Activated CD4-positive, alpha-beta T cell treated with anti-CD3 and anti-CD28 coated beads, Interleukin-2, amount 10 ng/mL, durations not matched to agents 7 days and 5 days (primary cell): ENCODE data around the gene MOV10L1. TPM values are rescaled to one million over a fixed set of nuclear protein-coding genes. Genes with fewer than 3 reads are reported as not detected.

Experiments
- CTCF ChIA-PET: fragments of 350-600 bp; sonication (Branson Sonifier 250); formaldehyde crosslinking; loops from one replicate; lab custom pipeline; 2021; ENCODE audit warnings: antibody characterized with exemption; lab: Charles Lee
- POLR2A ChIA-PET: fragments of 350-600 bp; sonication (Branson Sonifier 250); formaldehyde crosslinking; loops from one replicate; lab custom pipeline; 2021; ENCODE audit warnings: antibody characterized with exemption; lab: Charles Lee
- DNase-seq: peaks from one replicate; pipeline ENCODE4 v3.0.0-alpha.2; 2020
- H3K27ac Mint-ChIP-seq: one replicate; pipeline ENCODE4 v1.8.0; 2021; ENCODE audit warnings: mild to moderate bottlenecking, moderate library complexity, mixed read lengths
- H3K27me3 Mint-ChIP-seq: one replicate; pipeline ENCODE4 v1.8.0; 2021; ENCODE audit warnings: mixed read lengths
- H3K36me3 Mint-ChIP-seq: one replicate; pipeline ENCODE4 v1.8.0; 2021; ENCODE audit warnings: low read depth, mixed read lengths
- H3K4me1 Mint-ChIP-seq: one replicate; pipeline ENCODE4 v1.8.0; 2021; ENCODE audit warnings: mixed read lengths
- H3K4me3 Mint-ChIP-seq: one replicate; pipeline ENCODE4 v1.8.0; 2021; ENCODE audit warnings: mild to moderate bottlenecking, moderate library complexity, mixed read lengths
- H3K9me3 Mint-ChIP-seq: one replicate; pipeline ENCODE4 v1.8.0; 2021; ENCODE audit warnings: mixed read lengths
- total RNA-seq, 2 experiments: library from RNA; stranded (reverse); gene quantifications; one replicate each; pipeline ENCODE4 v1.2.3, GENCODE V29; 2021

Gene MOV10L1
- total RNA-seq, 2 experiments from 2014 or later = not detected

GRCh38 chr22:50186181-50186714 lies 96.4 kb downstream of the MOV10L1 start:
- ChIA-PET POLR2A (no interaction called here), CTCF (no interaction called here)

GRCh38 chr22:50186761-50187523 lies 97.1 kb downstream of the MOV10L1 start:
- Mint-ChIP-seq H3K4me1 (peaks cover 43% of the 10 kb centered on the region), H3K36me3 (peaks cover 18% of the 10 kb centered on the region), H3K27ac (peak overlapping the region; percentile 87), H3K9me3 (no peaks in the 10 kb centered on the region), H3K27me3 (no peaks in the 10 kb centered on the region), H3K4me3 (peak overlapping the region; percentile 87)
- no peak for DNase-seq
- ChIA-PET POLR2A (no interaction called here), CTCF (interaction anchor here (0.7 to 1.4 kb wide), 5 partner anchors 9 to 57 kb away, joined by 3 read pairs; no protein-coding TSS in a partner anchor)

More at GRCh38 chr22:50186181-50186714, 96.4 kb downstream of the MOV10L1 start:
- no peak for DNase-seq
- H3K27ac Mint-ChIP-seq = peak overlapping the region; percentile 87
- peaks cover 36% of the 10 kb centered on the region for H3K4me1 Mint-ChIP-seq
- peak overlapping the region; percentile 87 for H3K4me3 Mint-ChIP-seq
- no peaks in the 10 kb centered on the region for H3K27me3 Mint-ChIP-seq
- peaks cover 13% of the 10 kb centered on the region for H3K36me3 Mint-ChIP-seq
- no peaks in the 10 kb centered on the region for H3K9me3 Mint-ChIP-seq

- H3K4me3 Mint-ChIP-seq = peak overlapping the region; percentile 87
- no peaks in the 10 kb centered on the region for H3K27me3 Mint-ChIP-seq
- DNase-seq = no peak
- POLR2A ChIA-PET = no interaction called here
- H3K4me1 Mint-ChIP-seq = peaks cover 53% of the 10 kb centered on the region
- H3K27ac Mint-ChIP-seq = peak overlapping the region; percentile 86
- peaks cover 25% of the 10 kb centered on the region for H3K36me3 Mint-ChIP-seq
- CTCF ChIA-PET = interaction anchor here (0.6 to 1.2 kb wide), 2 partner anchors 17 to 26 kb away, joined by 3 read pairs; no protein-coding TSS in a partner anchor
- H3K9me3 Mint-ChIP-seq = no peaks in the 10 kb centered on the region
Observed at GRCh38 chr22:50188356-50188755, 98.5 kb downstream of the MOV10L1 start.

- Mint-ChIP-seq H3K36me3 (peaks cover 25% of the 10 kb centered on the region), H3K4me1 (peaks cover 53% of the 10 kb centered on the region), H3K4me3 (peak overlapping the region; percentile 81), H3K27me3 (no peaks in the 10 kb centered on the region), H3K27ac (peak overlapping the region; percentile 97), H3K9me3 (no peaks in the 10 kb centered on the region)
- DNase-seq = no peak
- CTCF ChIA-PET = interaction anchor here (0.8 to 2.4 kb wide), 7 partner anchors 8 to 336 kb away, joined by 3 to 10 read pairs (median 4); partner anchors contain the start of genes PANX2 and SCO2
- POLR2A ChIA-PET = no interaction called here
Observed at GRCh38 chr22:50189184-50189848, 99.5 kb downstream of the MOV10L1 start.

GRCh38 chr22:50189849-50190181 lies 100.0 kb downstream of the MOV10L1 start:
- POLR2A ChIA-PET = no interaction called here
- H3K9me3 Mint-ChIP-seq = no peaks in the 10 kb centered on the region
- H3K27ac Mint-ChIP-seq = peak overlapping the region; percentile 97
- no peaks in the 10 kb centered on the region for H3K27me3 Mint-ChIP-seq
- H3K4me1 Mint-ChIP-seq = peaks cover 49% of the 10 kb centered on the region
- H3K4me3 Mint-ChIP-seq = peak overlapping the region; percentile 81
- DNase-seq = no peak
- CTCF ChIA-PET = interaction anchor here (0.8 to 2.4 kb wide), 8 partner anchors 8 to 336 kb away, joined by 3 to 10 read pairs (median 4); partner anchors contain the start of genes PANX2 and SCO2
- peaks cover 25% of the 10 kb centered on the region for H3K36me3 Mint-ChIP-seq

GRCh38 chr22:50190182-50190940 lies 100.6 kb downstream of the MOV10L1 start:
- Mint-ChIP-seq H3K36me3 (peaks cover 25% of the 10 kb centered on the region), H3K9me3 (no peaks in the 10 kb centered on the region), H3K4me3 (peak overlapping the region; percentile 81), H3K27me3 (no peaks in the 10 kb centered on the region), H3K4me1 (peaks cover 49% of the 10 kb centered on the region), H3K27ac (peak overlapping the region; percentile 97)
- peak; percentile 84 for DNase-seq
- ChIA-PET POLR2A (interaction anchor here (0.6 kb wide), 2 partner anchors 26 to 343 kb away, joined by 3 read pairs; no protein-coding TSS in a partner anchor), CTCF (interaction anchor here (0.6 to 2.4 kb wide), 12 partner anchors 9 to 335 kb away, joined by 3 to 10 read pairs (median 4); partner anchors contain the start of genes LMF2, NCAPH2, PANX2 and SCO2)

GRCh38 chr22:50190941-50191741 lies 101.3 kb downstream of the MOV10L1 start:
- peaks cover 47% of the 10 kb centered on the region for H3K4me1 Mint-ChIP-seq
- no peaks in the 10 kb centered on the region for H3K9me3 Mint-ChIP-seq
- POLR2A ChIA-PET = interaction anchor here (0.6 kb wide), 2 partner anchors 27 to 85 kb away, joined by 3 to 12 read pairs; no protein-coding TSS in a partner anchor
- no peaks in the 10 kb centered on the region for H3K27me3 Mint-ChIP-seq
- CTCF ChIA-PET = interaction anchor here (0.6 to 2.4 kb wide), 13 partner anchors 8 to 334 kb away, joined by 3 to 10 read pairs (median 4); partner anchors contain the start of genes LMF2, NCAPH2, PANX2 and SCO2
- peak overlapping the region; percentile 97 for H3K27ac Mint-ChIP-seq
- H3K4me3 Mint-ChIP-seq = peak overlapping the region; percentile 81
- DNase-seq = peak; percentile 84
- peaks cover 27% of the 10 kb centered on the region for H3K36me3 Mint-ChIP-seq

GRCh38 chr22:50192436-50193204 lies 102.8 kb downstream of the MOV10L1 start:
- Mint-ChIP-seq H3K4me1 (peaks cover 41% of the 10 kb centered on the region), H3K36me3 (peaks cover 23% of the 10 kb centered on the region), H3K4me3 (peak overlapping the region; percentile 81), H3K27me3 (no peaks in the 10 kb centered on the region), H3K9me3 (no peaks in the 10 kb centered on the region), H3K27ac (peak overlapping the region; percentile 97)
- CTCF ChIA-PET = interaction anchor here (2.3 kb wide), 1 partner anchor 9 kb away, joined by 6 read pairs; the partner anchor contains the start of gene SELENOO
- POLR2A ChIA-PET = no interaction called here
- peak; percentile 64 for DNase-seq

- Mint-ChIP-seq H3K27ac (peak overlapping the region; percentile 46), H3K36me3 (peaks cover 25% of the 10 kb centered on the region), H3K4me1 (peaks cover 34% of the 10 kb centered on the region), H3K4me3 (no peak overlapping the region), H3K9me3 (no peaks in the 10 kb centered on the region), H3K27me3 (no peaks in the 10 kb centered on the region)
- DNase-seq = no peak
- ChIA-PET CTCF (no interaction called here), POLR2A (no interaction called here)
Observed at GRCh38 chr22:50193621-50194020, 103.8 kb downstream of the MOV10L1 start.

- no peak for DNase-seq
- Mint-ChIP-seq H3K36me3 (peaks cover 25% of the 10 kb centered on the region), H3K9me3 (no peaks in the 10 kb centered on the region), H3K27ac (peak overlapping the region; percentile 2), H3K4me3 (no peak overlapping the region), H3K4me1 (peaks cover 28% of the 10 kb centered on the region), H3K27me3 (no peaks in the 10 kb centered on the region)
- ChIA-PET POLR2A (no interaction called here), CTCF (no interaction called here)
Observed at GRCh38 chr22:50194037-50194805, 104.4 kb downstream of the MOV10L1 start.
